ENCODE results near the gene LPP. TPM values are rescaled to one million over a fixed set of nuclear protein-coding genes. Genes with fewer than 3 reads are reported as not detected.

Gene LPP
- total RNA-seq, 4 donors from 2014 or later = 183 to 293 (median 242) TPM

DNA sequence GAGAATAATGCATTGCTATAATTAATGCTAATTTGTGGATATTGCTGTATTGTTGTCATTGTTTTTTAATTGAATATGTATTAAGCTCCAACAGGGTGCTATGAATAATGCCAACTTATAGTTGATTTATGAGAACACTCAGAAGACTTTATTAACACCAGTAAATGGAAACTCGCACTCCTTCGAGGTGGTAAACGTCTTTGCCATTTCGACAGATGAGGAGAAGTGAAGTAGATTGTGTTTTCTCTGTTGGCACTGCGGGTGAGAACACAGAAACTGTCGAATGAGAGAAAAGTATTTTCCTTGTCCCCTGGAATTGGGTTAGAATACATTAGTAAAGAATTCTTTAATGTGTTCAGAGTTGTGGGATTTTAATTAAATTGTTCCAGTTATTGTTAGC is 354.5 kb downstream of the LPP start:
- H3K36me3 ChIP-seq = peaks cover 0 to 4% (median 0%) of the 10 kb centered on the region in 3 donors
- WGBS, 2 donors = 94 to 98% methylated on average over 6 of the region's 6 CpGs
- no peak for DNase-seq (ENCODE audit: low spot score in 2 of 2)
- TF ChIP-seq POLR2A (IDR thresholded peaks at IDR 0.05) (no peak), EP300 (IDR thresholded peaks at IDR 0.05) (no peak)
- TF ChIP-seq, protein P1, sequence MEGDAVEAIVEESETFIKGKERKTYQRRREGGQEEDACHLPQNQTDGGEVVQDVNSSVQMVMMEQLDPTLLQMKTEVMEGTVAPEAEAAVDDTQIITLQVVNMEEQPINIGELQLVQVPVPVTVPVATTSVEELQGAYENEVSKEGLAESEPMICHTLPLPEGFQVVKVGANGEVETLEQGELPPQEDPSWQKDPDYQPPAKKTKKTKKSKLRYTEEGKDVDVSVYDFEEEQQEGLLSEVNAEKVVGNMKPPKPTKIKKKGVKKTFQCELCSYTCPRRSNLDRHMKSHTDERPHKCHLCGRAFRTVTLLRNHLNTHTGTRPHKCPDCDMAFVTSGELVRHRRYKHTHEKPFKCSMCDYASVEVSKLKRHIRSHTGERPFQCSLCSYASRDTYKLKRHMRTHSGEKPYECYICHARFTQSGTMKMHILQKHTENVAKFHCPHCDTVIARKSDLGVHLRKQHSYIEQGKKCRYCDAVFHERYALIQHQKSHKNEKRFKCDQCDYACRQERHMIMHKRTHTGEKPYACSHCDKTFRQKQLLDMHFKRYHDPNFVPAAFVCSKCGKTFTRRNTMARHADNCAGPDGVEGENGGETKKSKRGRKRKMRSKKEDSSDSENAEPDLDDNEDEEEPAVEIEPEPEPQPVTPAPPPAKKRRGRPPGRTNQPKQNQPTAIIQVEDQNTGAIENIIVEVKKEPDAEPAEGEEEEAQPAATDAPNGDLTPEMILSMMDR (IDR thresholded peaks at IDR 0.05) = no peak
- no peaks in the 10 kb centered on the region for H3K27me3 ChIP-seq
- H3K4me1 ChIP-seq = peaks cover 0 to 14% (median 2%) of the 10 kb centered on the region in 4 donors
- H3K27ac ChIP-seq = no peak overlapping the region
- no peak overlapping the region for H3K4me3 ChIP-seq
- peaks cover 0 to 16% (median 3%) of the 10 kb centered on the region in 4 donors for H3K9me3 ChIP-seq

DNA sequence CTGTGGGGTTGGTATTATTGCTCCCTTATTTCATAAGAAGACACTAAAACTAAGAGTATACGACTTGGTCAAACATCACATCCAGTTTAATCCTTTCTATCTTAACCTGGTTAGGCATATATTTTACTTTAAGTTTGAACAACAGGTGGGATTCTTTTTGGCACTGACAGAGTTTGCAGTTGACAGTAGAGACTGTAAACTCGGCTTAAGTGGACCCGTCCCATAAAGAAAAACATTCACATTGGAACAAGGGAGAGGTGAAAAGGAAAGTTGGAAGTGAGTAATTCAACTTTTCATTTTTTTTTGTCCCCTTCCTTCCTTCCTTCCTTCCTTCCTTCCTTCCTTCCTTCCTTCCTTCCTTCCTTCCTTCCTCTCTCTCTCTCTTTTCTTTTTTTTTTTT is 355.4 kb downstream of the LPP start:
- no peaks in the 10 kb centered on the region for H3K27me3 ChIP-seq
- DNase-seq (ENCODE audit: low spot score in 2 of 2) = no peak
- H3K4me1 ChIP-seq = peaks cover 0 to 14% (median 2%) of the 10 kb centered on the region in 4 donors
- H3K4me3 ChIP-seq = no peak overlapping the region
- WGBS, 2 donors = 92 to 100% methylated on average over 3 of the region's 3 CpGs
- H3K9me3 ChIP-seq = peaks cover 0 to 7% (median 0%) of the 10 kb centered on the region in 4 donors
- TF ChIP-seq, protein P1 (IDR thresholded peaks at IDR 0.05) = no peak
- H3K27ac ChIP-seq = no peak overlapping the region
- H3K36me3 ChIP-seq = no peaks in the 10 kb centered on the region

DNA sequence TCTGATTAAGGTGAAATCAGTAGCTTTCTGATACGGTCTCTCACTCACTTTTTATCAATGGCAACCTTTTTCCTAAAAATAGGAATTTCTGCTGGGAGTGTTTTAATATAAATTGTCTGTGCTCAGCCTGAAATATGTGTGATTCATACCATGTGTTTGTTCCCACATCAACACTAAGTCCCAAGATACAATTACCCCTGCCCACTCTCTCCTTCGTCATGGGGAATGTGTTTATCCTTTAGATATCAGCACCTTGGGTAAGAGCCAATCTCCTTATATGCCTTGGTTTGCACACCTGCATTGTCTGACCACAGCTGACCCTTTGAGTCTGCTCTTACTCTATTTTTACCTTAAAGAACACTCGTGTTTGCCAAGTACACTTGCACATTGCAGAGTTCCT is 356.4 kb downstream of the LPP start:
- 61 to 69% methylated on average over 3 of the region's 3 CpGs for WGBS, 2 donors
- TF ChIP-seq EP300 (IDR thresholded peaks at IDR 0.05) (no peak), POLR2A (IDR thresholded peaks at IDR 0.05) (no peak)
- TF ChIP-seq, protein P1 (IDR thresholded peaks at IDR 0.05) = no peak
- H3K36me3 ChIP-seq = no peaks in the 10 kb centered on the region
- DNase-seq (ENCODE audit: low spot score in 2 of 2) = no peak
- no peak overlapping the region for H3K4me3 ChIP-seq
- no peak overlapping the region for H3K27ac ChIP-seq
- no peaks in the 10 kb centered on the region for H3K9me3 ChIP-seq
- no peaks in the 10 kb centered on the region for H3K27me3 ChIP-seq
- H3K4me1 ChIP-seq = peaks cover 0 to 14% (median 2%) of the 10 kb centered on the region in 4 donors

DNA sequence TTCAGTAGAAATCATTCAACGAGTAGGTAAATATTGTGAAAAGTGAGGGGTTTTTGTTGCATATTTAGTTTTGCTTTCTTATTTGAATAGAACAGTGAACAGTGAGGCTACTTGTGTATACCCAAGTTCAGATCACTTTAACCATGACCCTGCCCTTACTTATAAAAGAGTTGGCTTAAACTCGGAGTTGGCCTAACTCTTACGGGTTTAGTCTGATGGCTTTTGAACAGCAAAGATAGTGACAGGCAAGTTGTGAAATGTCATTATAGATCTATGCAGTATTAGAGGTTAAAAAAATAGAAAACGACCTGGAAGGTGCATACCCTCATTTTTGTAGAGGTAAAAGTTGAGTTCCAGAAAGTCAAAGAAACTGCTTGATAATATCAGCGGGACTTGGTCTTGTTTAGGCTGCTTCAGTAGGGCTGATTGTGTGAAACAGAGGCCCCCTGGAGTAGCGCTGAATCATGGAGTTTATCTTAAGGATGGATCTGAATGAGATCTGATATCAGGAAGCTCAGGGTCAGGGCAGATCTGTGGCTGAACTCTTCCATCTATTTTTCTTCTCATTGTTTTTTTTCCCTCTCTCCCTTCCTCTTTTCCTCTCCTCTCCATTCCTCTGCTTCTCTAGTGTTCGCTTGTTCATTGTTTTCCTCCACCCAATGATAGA is 359.8 kb downstream of the LPP start:
- Histone ChIP-seq H3K27me3 (no peaks in the 10 kb centered on the region), H3K4me3 (no peak overlapping the region), H3K27ac (no peak overlapping the region), H3K36me3 (no peaks in the 10 kb centered on the region), H3K4me1 (peaks cover 0 to 4% (median 0%) of the 10 kb centered on the region in 4 donors), H3K9me3 (no peaks in the 10 kb centered on the region)
- no peak for DNase-seq (ENCODE audit: low spot score in 2 of 2)
- WGBS, 2 donors = 66 to 77% methylated on average over 7 of the region's 7 CpGs
- TF ChIP-seq POLR2A (IDR thresholded peaks at IDR 0.05) (no peak), EP300 (IDR thresholded peaks at IDR 0.05) (no peak)
- TF ChIP-seq, protein P1 (IDR thresholded peaks at IDR 0.05) = no peak

DNA sequence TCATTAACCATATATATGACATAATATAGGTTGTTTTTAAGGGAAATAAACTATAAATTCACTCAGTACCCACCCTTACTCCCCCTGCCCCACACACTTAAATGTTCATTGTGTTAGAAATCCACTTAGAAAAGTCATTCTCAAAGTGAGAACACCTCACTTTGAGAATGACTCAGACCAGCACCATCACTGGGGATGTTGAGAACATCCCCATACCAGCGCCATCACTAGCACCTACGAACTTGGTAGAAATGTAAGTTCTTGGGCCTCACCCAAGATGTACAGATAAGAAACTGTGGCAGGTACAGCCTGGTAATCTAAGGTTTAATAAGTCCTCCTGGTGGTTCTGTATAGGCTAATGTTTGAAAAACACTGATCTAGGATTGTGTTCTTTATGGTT is 362.6 kb downstream of the LPP start:
- Histone ChIP-seq H3K27me3 (no peaks in the 10 kb centered on the region), H3K4me1 (peaks cover 0 to 14% (median 0%) of the 10 kb centered on the region in 4 donors), H3K4me3 (no peak overlapping the region), H3K9me3 (no peaks in the 10 kb centered on the region), H3K36me3 (no peaks in the 10 kb centered on the region), H3K27ac (no peak overlapping the region)
- no peak for DNase-seq (ENCODE audit: low spot score in 2 of 2)
- TF ChIP-seq EP300 (IDR thresholded peaks at IDR 0.05) (no peak), POLR2A (IDR thresholded peaks at IDR 0.05) (no peak)
- TF ChIP-seq, protein P1 (IDR thresholded peaks at IDR 0.05) = no peak
- 98% methylated on average over 2 of the region's 2 CpGs for WGBS, 2 donors

Measured in tibial nerve (tissue), 4 donors.